K562 (cell line): ENCODE data around the gene TMEM260.

ENCODE experiments used
- ATF3 ChIP-seq, 2 experiments: fragments of 450-650 bp in 1 of 2; sonication (generic) in 1 of 2; formaldehyde crosslinking in 1 of 2; IDR thresholded peaks in 1 of 2; conservative IDR thresholded peaks in 1 of 2; 2 replicates each; pipeline versions ENCODE4 v1.6.1 to v1.8.1; 2016 to 2023; ENCODE audit warnings: mild to moderate bottlenecking in 2 of 2, moderate library complexity in 2 of 2, inconsistent platforms in 1 of 2, missing genetic modification reagents in 1 of 2
- BRCA1 ChIP-seq, 2 experiments: fragments of 450-650 bp in 1 of 2; sonication (generic) in 1 of 2; formaldehyde crosslinking in 1 of 2; IDR thresholded peaks; 2 replicates each; pipeline versions ENCODE4 v1.5.0 to v1.6.1; 2017 to 2020; ENCODE audit warnings: mild to moderate bottlenecking in 1 of 2, missing genetic modification reagents in 1 of 2
- EP300 ChIP-seq: IDR thresholded peaks from 2 replicates; pipeline ENCODE4 v1.6.1; 2012; ENCODE audit warnings: low read length, improper control_type of control experiment
- EZH2 ChIP-seq: IDR thresholded peaks from 2 replicates; pipeline ENCODE4 v1.6.1; 2012; ENCODE audit warnings: low read depth, mild to moderate bottlenecking, inconsistent platforms, low read length, borderline replicate concordance
- FOXK1 ChIP-seq: sonication (generic); formaldehyde crosslinking; IDR thresholded peaks from 2 replicates; pipeline ENCODE4 v1.8.0; 2022; ENCODE audit warnings: missing genetic modification reagents, mild to moderate bottlenecking, borderline replicate concordance
- FOXK2 ChIP-seq, 2 experiments: fragments of 450-650 bp; IDR thresholded peaks in 1 of 2; conservative IDR thresholded peaks in 1 of 2; 2 replicates each; pipeline ENCODE4 v1.6.1; 2016; ENCODE audit warnings: low read depth in 2 of 2, mild to moderate bottlenecking in 1 of 2
- FOXM1 ChIP-seq, 2 experiments: fragments of 450-650 bp in 1 of 2; sonication (generic) in 1 of 2; formaldehyde crosslinking in 1 of 2; IDR thresholded peaks; 2 replicates each; pipeline versions ENCODE4 v1.6.1 to v1.9.0; 2017 to 2022; ENCODE audit warnings: low read depth in 2 of 2, mild to moderate bottlenecking in 2 of 2, missing genetic modification reagents in 1 of 2, moderate library complexity in 1 of 2
- GABPB2 ChIP-seq: fragments of 250-450 bp; sonication (Bioruptor Pico); conservative IDR thresholded peaks from 2 replicates; pipeline ENCODE4 v1.5.1; 2021; ENCODE audit warnings: mild to moderate bottlenecking
- HDAC2 ChIP-seq: fragments of 450-650 bp; IDR thresholded peaks from 2 replicates; pipeline ENCODE4 v1.6.1; 2016; ENCODE audit warnings: mild to moderate bottlenecking
- JUN ChIP-seq, 2 experiments: sonication (generic) in 1 of 2; formaldehyde crosslinking in 1 of 2; IDR thresholded peaks; 2 replicates each; pipeline versions ENCODE4 v1.6.1 to v1.8.0; 2012 to 2022; ENCODE audit warnings: borderline replicate concordance in 2 of 2, mild to moderate bottlenecking in 2 of 2, improper control_type of control experiment in 1 of 2, low read depth in 1 of 2, low read length in 1 of 2, missing genetic modification reagents in 1 of 2
- POLR2A ChIP-seq: fragments of 450-650 bp; conservative IDR thresholded peaks from 2 replicates; pipeline ENCODE4 v1.6.1; 2016
- RAD21 ChIP-seq, 2 experiments: fragments of 250-450 bp in 1 of 2; fragments of 450-650 bp in 1 of 2; sonication (Bioruptor Pico) in 1 of 2; formaldehyde crosslinking in 1 of 2; IDR thresholded peaks in 1 of 2; conservative IDR thresholded peaks in 1 of 2; 2 replicates each; pipeline versions ENCODE4 v1.4.0 to v1.8.0; 2020 to 2022; ENCODE audit warnings: mild to moderate bottlenecking in 2 of 2, moderate library complexity in 1 of 2
- SP1 ChIP-seq: sonication (generic); formaldehyde crosslinking; IDR thresholded peaks from 2 replicates; pipeline ENCODE4 v1.8.1; 2022; ENCODE audit warnings: mild to moderate bottlenecking, missing genetic modification reagents
- TF ChIP-seq, protein P1 (sequence below): fragments of 250-450 bp; sonication (Bioruptor Pico); IDR thresholded peaks from 2 replicates; pipeline ENCODE4 v1.8.0; 2021; ENCODE audit warnings: borderline replicate concordance, mild to moderate bottlenecking, moderate library complexity; ENCODE audit not compliant: poor library complexity, severe bottlenecking

DNA sequence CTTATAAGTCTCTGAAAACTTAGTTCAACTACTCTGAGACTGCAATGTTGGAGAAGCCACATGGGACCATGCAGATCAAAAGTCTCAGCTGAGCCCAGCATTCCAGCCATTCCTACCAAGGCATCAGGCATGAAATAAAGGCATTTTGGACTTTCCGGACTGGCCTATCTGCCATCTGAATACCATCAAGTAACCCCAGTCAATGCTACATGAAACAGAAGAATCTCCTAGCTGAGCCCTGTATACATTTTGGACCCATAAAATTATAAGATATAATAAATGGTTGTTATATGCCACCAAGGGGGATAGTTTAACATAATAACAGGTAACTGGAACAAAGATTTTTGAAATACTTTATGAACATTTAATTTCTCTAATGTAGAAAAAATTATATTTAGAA, 9.3 kb upstream of the TMEM260 start:
- TF ChIP-seq FOXM1 (IDR thresholded peaks at IDR 0.05; ENCODE audit: low read depth) (no peak), FOXM1 (CRISPR knock-in tag; IDR thresholded peaks at IDR 0.05; ENCODE audit: low read depth) (no peak), FOXK1 (no peak), ATF3 (IDR thresholded peaks at IDR 0.05) (no peak), ATF3 (CRISPR knock-in tag; conservative IDR thresholded peaks at IDR 0.05) (no peak), EP300 (no peak), SP1 (CRISPR knock-in tag) (no peak), EZH2 (no peak), GABPB2 (CRISPR knock-in tag) (no peak), BRCA1 (IDR thresholded peaks at IDR 0.05) (no peak), BRCA1 (CRISPR knock-in tag; IDR thresholded peaks at IDR 0.05) (no peak), JUN (IDR thresholded peaks at IDR 0.05; ENCODE audit: borderline replicate concordance, low read depth, low read length) (no peak), JUN (CRISPR knock-in tag; IDR thresholded peaks at IDR 0.05; ENCODE audit: borderline replicate concordance) (no peak), POLR2A (no peak), FOXK2 (conservative IDR thresholded peaks at IDR 0.05 in 1 of 2, IDR thresholded peaks at IDR 0.05 in 1 of 2; ENCODE audit: low read depth in 2 of 2) (no peak), HDAC2 (no peak), RAD21 (CRISPR knock-in tag; conservative IDR thresholded peaks at IDR 0.05 in 1 of 2, IDR thresholded peaks at IDR 0.05 in 1 of 2) (no peak)
- TF ChIP-seq, protein P1, sequence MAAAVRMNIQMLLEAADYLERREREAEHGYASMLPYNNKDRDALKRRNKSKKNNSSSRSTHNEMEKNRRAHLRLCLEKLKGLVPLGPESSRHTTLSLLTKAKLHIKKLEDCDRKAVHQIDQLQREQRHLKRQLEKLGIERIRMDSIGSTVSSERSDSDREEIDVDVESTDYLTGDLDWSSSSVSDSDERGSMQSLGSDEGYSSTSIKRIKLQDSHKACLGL (CRISPR knock-in tag), result no peak
